OCI-LY3 (cell line): ENCODE results near the gene ADSS2.

Source experiments
- EZH2phosphoT487 ChIP-seq: fragments of 200-600 bp; shearing (Covaris generic); IDR thresholded peaks from 2 replicates; pipeline ENCODE4 v1.6.1; 2018; ENCODE audit warnings: antibody characterized with exemption, mixed run types, low read depth
- TF ChIP-seq, protein P1 (sequence below): fragments of 200-600, 300-600 bp; sonication (generic); IDR thresholded peaks from 2 replicates; pipeline ENCODE4 v1.5.1; 2014; ENCODE audit warnings: antibody characterized with exemption, low read length, low read depth

DNA sequence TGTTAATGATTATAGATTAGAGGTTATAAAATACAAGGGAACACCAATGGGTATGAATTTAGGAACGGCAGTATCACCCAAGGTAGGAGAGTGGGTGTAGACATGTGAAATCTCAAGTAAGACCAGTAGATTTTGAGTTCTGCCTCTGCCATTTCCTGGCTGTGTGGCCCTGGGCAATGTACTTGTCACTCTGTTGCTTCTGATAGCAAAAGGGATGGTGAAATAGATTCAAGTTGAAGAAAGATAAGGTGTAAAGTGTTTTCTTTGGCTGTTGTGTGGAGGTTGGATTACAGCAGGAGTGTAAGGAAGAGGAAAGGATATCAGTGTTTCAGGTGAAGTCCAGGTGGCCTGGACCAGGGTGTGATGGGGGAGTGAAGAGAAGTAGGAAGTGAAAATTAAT, 64.3 kb downstream of the ADSS2 start:
- TF ChIP-seq, protein P1, sequence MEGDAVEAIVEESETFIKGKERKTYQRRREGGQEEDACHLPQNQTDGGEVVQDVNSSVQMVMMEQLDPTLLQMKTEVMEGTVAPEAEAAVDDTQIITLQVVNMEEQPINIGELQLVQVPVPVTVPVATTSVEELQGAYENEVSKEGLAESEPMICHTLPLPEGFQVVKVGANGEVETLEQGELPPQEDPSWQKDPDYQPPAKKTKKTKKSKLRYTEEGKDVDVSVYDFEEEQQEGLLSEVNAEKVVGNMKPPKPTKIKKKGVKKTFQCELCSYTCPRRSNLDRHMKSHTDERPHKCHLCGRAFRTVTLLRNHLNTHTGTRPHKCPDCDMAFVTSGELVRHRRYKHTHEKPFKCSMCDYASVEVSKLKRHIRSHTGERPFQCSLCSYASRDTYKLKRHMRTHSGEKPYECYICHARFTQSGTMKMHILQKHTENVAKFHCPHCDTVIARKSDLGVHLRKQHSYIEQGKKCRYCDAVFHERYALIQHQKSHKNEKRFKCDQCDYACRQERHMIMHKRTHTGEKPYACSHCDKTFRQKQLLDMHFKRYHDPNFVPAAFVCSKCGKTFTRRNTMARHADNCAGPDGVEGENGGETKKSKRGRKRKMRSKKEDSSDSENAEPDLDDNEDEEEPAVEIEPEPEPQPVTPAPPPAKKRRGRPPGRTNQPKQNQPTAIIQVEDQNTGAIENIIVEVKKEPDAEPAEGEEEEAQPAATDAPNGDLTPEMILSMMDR: no peak
- TF ChIP-seq EZH2phosphoT487: no peak
